Epithelial cell of esophagus (primary cell): ENCODE results near the gene MRGPRX4.
"Not testable (repeated sequence)": the region's sequence is repeated elsewhere in the genome, so short reads cannot be mapped to it uniquely, and the experiment has no call there.

ENCODE experiments used
- DNase-seq: peaks from one replicate; pipeline ENCODE4 v3.0.0; 2010; ENCODE audit warnings: low read depth
- H3K4me3 ChIP-seq: 2 replicates; pipeline ENCODE4 v1.5.1; 2011; ENCODE audit warnings: mild to moderate bottlenecking, low read length, control low read depth
- TF ChIP-seq, protein P1 (sequence below): IDR thresholded peaks from 2 replicates; pipeline ENCODE4 v1.5.1; 2011; ENCODE audit warnings: low read depth, mild to moderate bottlenecking, low read length, control low read depth, inconsistent platforms; ENCODE audit not compliant: insufficient read depth; ENCODE audit errors: missing control alignments

Gene MRGPRX4

DNA sequence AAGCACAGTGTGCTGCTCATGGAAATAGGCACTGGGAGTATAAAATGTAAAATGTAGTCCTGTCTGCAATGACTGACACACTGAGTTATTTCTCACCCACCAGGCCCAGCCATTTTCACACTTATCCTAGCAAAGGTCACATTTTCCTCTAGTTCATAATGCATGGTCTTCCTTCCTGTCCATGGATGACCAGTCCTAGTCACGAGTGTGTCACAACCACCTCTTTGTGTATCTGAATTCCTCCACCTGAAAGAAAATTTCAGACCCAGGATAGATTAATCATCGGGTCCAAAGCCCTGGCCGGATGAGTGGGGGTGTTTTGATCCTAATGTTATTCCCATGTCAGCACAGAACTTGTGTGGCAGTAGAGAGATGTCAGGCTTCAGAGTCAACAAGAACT lies at the start of gene MRGPRX4:
MRGPRX4 (plus strand) TSS at position 172 of the 400 bp plus-strand sequence. CDS start 420 bp downstream, outside the sequence.
- TF ChIP-seq, protein P1, sequence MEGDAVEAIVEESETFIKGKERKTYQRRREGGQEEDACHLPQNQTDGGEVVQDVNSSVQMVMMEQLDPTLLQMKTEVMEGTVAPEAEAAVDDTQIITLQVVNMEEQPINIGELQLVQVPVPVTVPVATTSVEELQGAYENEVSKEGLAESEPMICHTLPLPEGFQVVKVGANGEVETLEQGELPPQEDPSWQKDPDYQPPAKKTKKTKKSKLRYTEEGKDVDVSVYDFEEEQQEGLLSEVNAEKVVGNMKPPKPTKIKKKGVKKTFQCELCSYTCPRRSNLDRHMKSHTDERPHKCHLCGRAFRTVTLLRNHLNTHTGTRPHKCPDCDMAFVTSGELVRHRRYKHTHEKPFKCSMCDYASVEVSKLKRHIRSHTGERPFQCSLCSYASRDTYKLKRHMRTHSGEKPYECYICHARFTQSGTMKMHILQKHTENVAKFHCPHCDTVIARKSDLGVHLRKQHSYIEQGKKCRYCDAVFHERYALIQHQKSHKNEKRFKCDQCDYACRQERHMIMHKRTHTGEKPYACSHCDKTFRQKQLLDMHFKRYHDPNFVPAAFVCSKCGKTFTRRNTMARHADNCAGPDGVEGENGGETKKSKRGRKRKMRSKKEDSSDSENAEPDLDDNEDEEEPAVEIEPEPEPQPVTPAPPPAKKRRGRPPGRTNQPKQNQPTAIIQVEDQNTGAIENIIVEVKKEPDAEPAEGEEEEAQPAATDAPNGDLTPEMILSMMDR = no peak
- H3K4me3 ChIP-seq = no peak within 1 kb of the TSS
- DNase-seq = no peak

DNA sequence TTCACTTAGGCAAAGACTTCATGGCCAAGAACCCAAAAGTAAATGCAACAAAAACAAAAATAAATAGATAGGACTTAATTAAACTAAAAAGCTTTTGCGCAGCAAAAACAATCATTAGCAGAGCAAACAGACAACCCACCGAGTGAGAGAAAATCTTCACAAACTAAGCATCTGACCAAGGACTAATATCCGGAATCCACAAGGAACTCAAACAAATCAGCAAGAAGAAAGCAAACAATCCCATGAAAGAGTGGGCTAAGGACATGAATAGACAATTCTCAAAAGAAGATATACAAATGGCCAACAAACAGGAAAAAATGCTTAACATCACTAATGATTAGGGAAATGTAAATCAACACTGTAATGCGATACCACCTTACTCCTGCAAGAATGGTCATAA lies 41.5 kb upstream of the MRGPRX4 start:
- not testable (repeated sequence) for H3K4me3 ChIP-seq, DNase-seq

DNA sequence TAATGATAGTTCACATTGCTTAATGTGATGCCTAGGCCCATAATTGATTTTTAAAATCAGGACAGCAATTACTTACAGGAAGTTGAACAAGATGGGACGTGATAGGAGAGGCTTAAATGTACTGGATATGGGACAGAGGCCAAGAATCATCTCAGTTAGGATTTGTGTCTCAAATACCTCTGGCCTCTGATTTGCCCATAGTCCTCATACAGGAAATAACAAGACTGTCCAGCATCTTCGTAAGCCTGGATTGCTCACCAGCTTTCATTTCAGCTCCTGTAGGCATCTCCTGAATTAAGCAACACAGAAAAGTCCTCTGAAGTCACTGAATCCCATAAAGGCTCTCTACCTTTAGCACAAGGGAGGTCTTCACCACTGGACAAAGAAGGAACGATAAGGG lies 40.3 kb upstream of the MRGPRX4 start, which contains the start of gene MRGPRX3:
MRGPRX3 (plus strand) TSS at position 231 of the 400 bp plus-strand sequence. CDS start 4,632 bp downstream, outside the sequence.
- TF ChIP-seq, protein P1 = no peak

DNA sequence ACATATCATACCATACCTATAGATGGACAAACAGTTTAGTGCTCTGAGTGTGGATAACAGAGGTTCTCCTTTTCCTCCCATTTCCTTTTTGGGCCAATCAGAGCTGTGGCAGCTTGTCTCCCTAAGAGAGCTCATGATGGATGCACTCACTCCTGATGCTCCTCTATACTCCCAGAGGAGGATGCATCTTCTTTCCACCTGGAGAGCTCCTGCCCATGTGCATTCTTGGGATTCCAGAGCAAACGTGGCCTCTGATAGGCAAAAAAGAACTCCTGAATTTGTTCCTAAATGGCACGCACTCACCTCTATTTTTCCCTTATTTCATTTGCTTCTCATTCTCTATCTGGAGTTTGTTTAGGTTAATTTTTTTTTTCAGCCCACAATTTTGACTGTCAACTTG lies 37.3 kb upstream of the MRGPRX4 start:
- no peak overlapping the region for H3K4me3 ChIP-seq
- TF ChIP-seq, protein P1 = no peak
- DNase-seq = no peak

More for the DNA sequence above, 40.3 kb upstream of the MRGPRX4 start, which contains the start of gene MRGPRX3:
- H3K4me3 ChIP-seq = no peak within 1 kb of the TSS
- peak; percentile 77 for DNase-seq

DNA sequence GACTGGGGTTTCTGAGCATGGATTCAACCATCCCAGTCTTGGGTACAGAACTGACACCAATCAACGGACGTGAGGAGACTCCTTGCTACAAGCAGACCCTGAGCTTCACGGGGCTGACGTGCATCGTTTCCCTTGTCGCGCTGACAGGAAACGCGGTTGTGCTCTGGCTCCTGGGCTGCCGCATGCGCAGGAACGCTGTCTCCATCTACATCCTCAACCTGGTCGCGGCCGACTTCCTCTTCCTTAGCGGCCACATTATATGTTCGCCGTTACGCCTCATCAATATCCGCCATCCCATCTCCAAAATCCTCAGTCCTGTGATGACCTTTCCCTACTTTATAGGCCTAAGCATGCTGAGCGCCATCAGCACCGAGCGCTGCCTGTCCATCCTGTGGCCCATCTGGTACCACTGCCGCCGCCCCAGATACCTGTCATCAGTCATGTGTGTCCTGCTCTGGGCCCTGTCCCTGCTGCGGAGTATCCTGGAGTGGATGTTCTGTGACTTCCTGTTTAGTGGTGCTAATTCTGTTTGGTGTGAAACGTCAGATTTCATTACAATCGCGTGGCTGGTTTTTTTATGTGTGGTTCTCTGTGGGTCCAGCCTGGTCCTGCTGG lies 35.3 kb upstream of the MRGPRX4 start:
- no peak for DNase-seq
- TF ChIP-seq, protein P1 = no peak

DNA sequence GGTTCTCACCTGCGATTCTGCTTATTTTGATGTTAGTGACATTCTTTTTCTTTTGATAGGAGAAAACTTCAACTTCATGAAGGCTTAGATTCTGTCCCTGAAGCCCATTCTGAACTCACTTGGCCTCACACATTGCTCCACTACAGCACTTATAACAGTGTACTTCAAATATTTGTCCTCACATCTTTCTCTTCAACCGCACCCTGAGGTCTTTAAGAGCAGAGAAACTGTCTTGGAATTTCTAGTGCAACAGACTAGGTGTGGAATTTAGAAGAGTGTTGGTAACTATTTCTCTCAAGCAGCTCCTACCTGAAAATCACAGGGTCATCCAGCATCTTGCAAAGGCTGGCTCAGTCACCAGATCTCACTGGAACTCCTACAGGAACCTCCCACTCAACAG lies 32.5 kb upstream of the MRGPRX4 start:
- DNase-seq = no peak
- no peak overlapping the region for H3K4me3 ChIP-seq
- TF ChIP-seq, protein P1 = no peak

More for the DNA sequence above, 35.3 kb upstream of the MRGPRX4 start:
- no peak overlapping the region for H3K4me3 ChIP-seq

DNA sequence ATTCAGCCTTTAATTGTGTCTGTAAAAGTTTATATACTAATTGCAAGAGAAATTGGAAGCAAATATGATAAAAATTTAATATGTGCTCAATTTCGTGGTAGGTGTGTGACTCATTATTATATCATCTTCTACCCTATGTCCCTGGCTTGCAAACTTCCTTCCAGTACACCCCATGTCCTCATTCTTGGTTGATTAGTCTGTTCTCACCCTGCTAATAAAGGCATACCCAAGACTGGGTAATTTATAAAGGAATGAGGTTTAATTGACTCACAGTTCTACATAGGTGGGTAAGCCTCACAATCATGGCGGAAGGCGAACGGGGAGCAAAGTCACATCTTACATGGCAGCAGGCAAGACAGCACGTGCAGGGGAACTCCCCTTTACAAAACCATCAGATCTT lies 28.4 kb upstream of the MRGPRX4 start:
- peak; percentile 85 for DNase-seq
- no peak overlapping the region for H3K4me3 ChIP-seq
- TF ChIP-seq, protein P1 = no peak
